ENCODE measurements around the gene PABPN1. TPM values are rescaled to one million over a fixed set of nuclear protein-coding genes. Genes with fewer than 3 reads are reported as not detected.

The PABPN1 gene
- total and polyA plus RNA-seq, 2 of the 13 experiments (the other 11 are each of a cell fraction or from before 2014, with no cell fraction given) = 233 to 524 TPM

DNA sequence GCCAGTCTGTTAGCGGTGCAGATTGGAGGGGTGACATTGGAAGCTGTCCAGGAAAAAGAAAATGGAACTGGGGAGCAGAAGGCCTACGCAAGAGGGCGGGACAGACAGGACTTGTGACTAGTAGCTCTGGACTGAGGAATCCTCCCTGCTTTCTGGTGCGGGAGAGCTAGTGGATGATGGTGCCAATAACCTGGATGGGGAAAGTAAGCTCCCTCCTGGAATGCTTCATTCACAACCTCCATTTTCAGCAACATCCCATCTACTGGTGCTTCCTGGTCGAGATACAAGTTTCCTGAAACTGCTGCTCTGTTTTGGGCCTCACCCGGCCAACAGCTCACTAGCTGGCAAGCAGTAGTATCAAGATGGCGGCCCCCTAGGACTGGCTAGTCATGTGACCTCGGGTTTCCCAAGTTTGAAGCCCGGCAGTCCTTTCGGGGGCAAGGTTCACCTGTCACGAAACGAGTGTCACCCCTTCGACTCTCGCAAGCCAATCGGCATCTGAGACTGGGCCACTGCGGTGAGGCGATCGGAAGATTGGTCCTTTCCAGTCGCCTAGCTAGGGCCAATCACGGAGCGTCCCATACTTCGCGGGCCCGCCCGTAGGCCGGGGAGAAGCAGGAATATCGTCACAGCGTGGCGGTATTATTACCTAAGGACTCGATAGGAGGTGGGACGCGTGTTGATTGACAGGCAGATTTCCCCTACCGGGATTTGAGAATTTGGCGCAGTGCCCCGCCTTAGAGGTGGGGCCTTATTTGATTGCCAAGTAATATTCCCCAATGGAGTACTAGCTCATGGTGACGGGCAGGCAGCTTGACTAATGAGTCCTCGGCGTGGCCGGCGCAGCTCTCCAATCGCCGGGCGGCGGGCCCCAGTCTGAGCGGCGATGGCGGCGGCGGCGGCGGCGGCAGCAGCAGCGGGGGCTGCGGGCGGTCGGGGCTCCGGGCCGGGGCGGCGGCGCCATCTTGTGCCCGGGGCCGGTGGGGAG, at the start of gene PABPN1 (continued):
- TF ChIP-seq, protein P1, sequence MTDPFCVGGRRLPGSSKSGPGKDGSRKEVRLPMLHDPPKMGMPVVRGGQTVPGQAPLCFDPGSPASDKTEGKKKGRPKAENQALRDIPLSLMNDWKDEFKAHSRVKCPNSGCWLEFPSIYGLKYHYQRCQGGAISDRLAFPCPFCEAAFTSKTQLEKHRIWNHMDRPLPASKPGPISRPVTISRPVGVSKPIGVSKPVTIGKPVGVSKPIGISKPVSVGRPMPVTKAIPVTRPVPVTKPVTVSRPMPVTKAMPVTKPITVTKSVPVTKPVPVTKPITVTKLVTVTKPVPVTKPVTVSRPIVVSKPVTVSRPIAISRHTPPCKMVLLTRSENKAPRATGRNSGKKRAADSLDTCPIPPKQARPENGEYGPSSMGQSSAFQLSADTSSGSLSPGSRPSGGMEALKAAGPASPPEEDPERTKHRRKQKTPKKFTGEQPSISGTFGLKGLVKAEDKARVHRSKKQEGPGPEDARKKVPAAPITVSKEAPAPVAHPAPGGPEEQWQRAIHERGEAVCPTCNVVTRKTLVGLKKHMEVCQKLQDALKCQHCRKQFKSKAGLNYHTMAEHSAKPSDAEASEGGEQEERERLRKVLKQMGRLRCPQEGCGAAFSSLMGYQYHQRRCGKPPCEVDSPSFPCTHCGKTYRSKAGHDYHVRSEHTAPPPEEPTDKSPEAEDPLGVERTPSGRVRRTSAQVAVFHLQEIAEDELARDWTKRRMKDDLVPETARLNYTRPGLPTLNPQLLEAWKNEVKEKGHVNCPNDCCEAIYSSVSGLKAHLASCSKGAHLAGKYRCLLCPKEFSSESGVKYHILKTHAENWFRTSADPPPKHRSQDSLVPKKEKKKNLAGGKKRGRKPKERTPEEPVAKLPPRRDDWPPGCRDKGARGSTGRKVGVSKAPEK (CRISPR knock-in tag; IDR thresholded peaks at IDR 0.05; ENCODE audit: borderline replicate concordance) = 0 out of 2 replicates have a peak, but pooled peaks have one; percentile 15
- TF ChIP-seq, protein P2, sequence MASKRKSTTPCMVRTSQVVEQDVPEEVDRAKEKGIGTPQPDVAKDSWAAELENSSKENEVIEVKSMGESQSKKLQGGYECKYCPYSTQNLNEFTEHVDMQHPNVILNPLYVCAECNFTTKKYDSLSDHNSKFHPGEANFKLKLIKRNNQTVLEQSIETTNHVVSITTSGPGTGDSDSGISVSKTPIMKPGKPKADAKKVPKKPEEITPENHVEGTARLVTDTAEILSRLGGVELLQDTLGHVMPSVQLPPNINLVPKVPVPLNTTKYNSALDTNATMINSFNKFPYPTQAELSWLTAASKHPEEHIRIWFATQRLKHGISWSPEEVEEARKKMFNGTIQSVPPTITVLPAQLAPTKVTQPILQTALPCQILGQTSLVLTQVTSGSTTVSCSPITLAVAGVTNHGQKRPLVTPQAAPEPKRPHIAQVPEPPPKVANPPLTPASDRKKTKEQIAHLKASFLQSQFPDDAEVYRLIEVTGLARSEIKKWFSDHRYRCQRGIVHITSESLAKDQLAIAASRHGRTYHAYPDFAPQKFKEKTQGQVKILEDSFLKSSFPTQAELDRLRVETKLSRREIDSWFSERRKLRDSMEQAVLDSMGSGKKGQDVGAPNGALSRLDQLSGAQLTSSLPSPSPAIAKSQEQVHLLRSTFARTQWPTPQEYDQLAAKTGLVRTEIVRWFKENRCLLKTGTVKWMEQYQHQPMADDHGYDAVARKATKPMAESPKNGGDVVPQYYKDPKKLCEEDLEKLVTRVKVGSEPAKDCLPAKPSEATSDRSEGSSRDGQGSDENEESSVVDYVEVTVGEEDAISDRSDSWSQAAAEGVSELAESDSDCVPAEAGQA (IDR thresholded peaks at IDR 0.05; ENCODE audit: low read depth) = peak; percentile 96
- TF ChIP-seq, protein P2 (CRISPR knock-in tag; IDR thresholded peaks at IDR 0.05; ENCODE audit: borderline replicate concordance) = peak; percentile 32; the same call in 1 of the 2 replicates
- peak; percentile 52 for TF ChIP-seq SRF (IDR thresholded peaks at IDR 0.05; ENCODE audit: low read depth, low read length)
- TF ChIP-seq HES4 (CRISPR knock-in tag; IDR thresholded peaks at IDR 0.05; ENCODE audit: borderline replicate concordance) = peak; percentile 48; the same call in 1 of the 2 replicates
- peak; percentile 75 for TF ChIP-seq RNF2 (conservative IDR thresholded peaks at IDR 0.05; ENCODE audit: low read depth)
- TF ChIP-seq, protein P3, sequence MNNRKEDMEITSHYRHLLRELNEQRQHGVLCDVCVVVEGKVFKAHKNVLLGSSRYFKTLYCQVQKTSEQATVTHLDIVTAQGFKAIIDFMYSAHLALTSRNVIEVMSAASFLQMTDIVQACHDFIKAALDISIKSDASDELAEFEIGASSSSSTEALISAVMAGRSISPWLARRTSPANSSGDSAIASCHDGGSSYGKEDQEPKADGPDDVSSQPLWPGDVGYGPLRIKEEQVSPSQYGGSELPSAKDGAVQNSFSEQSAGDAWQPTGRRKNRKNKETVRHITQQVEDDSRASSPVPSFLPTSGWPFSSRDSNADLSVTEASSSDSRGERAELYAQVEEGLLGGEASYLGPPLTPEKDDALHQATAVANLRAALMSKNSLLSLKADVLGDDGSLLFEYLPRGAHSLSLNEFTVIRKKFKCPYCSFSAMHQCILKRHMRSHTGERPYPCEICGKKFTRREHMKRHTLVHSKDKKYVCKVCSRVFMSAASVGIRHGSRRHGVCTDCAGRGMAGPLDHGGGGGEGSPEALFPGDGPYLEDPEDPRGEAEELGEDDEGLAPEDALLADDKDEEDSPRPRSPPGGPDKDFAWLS (CRISPR knock-in tag; IDR thresholded peaks at IDR 0.05; ENCODE audit: borderline replicate concordance) = no peak; the same call in 1 of the 2 replicates
- TF ChIP-seq, protein P4, sequence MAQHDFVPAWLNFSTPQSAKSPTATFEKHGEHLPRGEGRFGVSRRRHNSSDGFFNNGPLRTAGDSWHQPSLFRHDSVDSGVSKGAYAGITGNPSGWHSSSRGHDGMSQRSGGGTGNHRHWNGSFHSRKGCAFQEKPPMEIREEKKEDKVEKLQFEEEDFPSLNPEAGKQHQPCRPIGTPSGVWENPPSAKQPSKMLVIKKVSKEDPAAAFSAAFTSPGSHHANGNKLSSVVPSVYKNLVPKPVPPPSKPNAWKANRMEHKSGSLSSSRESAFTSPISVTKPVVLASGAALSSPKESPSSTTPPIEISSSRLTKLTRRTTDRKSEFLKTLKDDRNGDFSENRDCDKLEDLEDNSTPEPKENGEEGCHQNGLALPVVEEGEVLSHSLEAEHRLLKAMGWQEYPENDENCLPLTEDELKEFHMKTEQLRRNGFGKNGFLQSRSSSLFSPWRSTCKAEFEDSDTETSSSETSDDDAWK (CRISPR knock-in tag; IDR thresholded peaks at IDR 0.05) = no peak
- no peak for TF ChIP-seq JARID2 (CRISPR knock-in tag; IDR thresholded peaks at IDR 0.05; ENCODE audit: insufficient replicate concordance)
- TF ChIP-seq, protein P5, sequence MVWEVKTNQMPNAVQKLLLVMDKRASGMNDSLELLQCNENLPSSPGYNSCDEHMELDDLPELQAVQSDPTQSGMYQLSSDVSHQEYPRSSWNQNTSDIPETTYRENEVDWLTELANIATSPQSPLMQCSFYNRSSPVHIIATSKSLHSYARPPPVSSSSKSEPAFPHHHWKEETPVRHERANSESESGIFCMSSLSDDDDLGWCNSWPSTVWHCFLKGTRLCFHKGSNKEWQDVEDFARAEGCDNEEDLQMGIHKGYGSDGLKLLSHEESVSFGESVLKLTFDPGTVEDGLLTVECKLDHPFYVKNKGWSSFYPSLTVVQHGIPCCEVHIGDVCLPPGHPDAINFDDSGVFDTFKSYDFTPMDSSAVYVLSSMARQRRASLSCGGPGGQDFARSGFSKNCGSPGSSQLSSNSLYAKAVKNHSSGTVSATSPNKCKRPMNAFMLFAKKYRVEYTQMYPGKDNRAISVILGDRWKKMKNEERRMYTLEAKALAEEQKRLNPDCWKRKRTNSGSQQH (CRISPR knock-in tag; IDR thresholded peaks at IDR 0.05; ENCODE audit: low read depth) = 0 out of 2 replicates have a peak, but pooled peaks have one; percentile 38
- peak; percentile 53 for TF ChIP-seq SIX4 (CRISPR knock-in tag; IDR thresholded peaks at IDR 0.05)
- TF ChIP-seq NFE2L1 (CRISPR knock-in tag; IDR thresholded peaks at IDR 0.05; ENCODE audit: borderline replicate concordance) = peak; percentile 91
- TF ChIP-seq ZNF564 (CRISPR knock-in tag; IDR thresholded peaks at IDR 0.05) = peak; percentile 91
